NOMO-1 treated with DMSO at 0.1 percent for 48 hours (cell line): ENCODE measurements around the gene NOTCH2.
"Not testable (repeated sequence)": the region's sequence is repeated elsewhere in the genome, so short reads cannot be mapped to it uniquely, and the experiment has no call there.

Experiments used
- DNase-seq: peaks from one replicate; lab custom pipeline; 2025; ENCODE audit not compliant: unreplicated experiment; lab: John Stamatoyannopoulos, UW

The NOTCH2 gene

GRCh38 chr1:119975582-119976254 is 93.7 kb downstream of the NOTCH2 start:
- not testable (repeated sequence) for DNase-seq

- DNase-seq = peak; percentile 54
These were observed 94.5 kb downstream of the NOTCH2 start for GRCh38 chr1:119975006-119975405.

GRCh38 chr1:119974013-119974412 is 95.4 kb downstream of the NOTCH2 start:
- no peak for DNase-seq

- no peak for DNase-seq
These were observed 97.5 kb downstream of the NOTCH2 start for GRCh38 chr1:119971710-119972570.

- no peak for DNase-seq
These were observed 100.9 kb downstream of the NOTCH2 start for GRCh38 chr1:119968601-119969000.

- DNase-seq = peak; percentile 50
These were observed 101.4 kb downstream of the NOTCH2 start for GRCh38 chr1:119968068-119968492.

GRCh38 chr1:119966681-119967080 is 102.8 kb downstream of the NOTCH2 start:
- no peak for DNase-seq

GRCh38 chr1:119966020-119966419 is 103.4 kb downstream of the NOTCH2 start:
- DNase-seq = no peak

- no peak for DNase-seq
These were observed 104.6 kb downstream of the NOTCH2 start for GRCh38 chr1:119964673-119965363.

GRCh38 chr1:119962296-119962968 is 107.0 kb downstream of the NOTCH2 start:
- DNase-seq = no peak

- no peak for DNase-seq
These were observed 109.0 kb downstream of the NOTCH2 start for GRCh38 chr1:119960501-119960900.

- DNase-seq = no peak
These were observed 109.9 kb downstream of the NOTCH2 start for GRCh38 chr1:119959268-119960220.

- no peak for DNase-seq
These were observed 111.2 kb downstream of the NOTCH2 start for GRCh38 chr1:119958223-119958622.

GRCh38 chr1:119956306-119956705 is 113.2 kb downstream of the NOTCH2 start:
- no peak for DNase-seq

GRCh38 chr1:119954476-119955422 is 114.7 kb downstream of the NOTCH2 start:
- DNase-seq = no peak

GRCh38 chr1:119953266-119953998 is 116.0 kb downstream of the NOTCH2 start:
- DNase-seq = no peak

GRCh38 chr1:119952496-119952895 is 117.0 kb downstream of the NOTCH2 start:
- no peak for DNase-seq
